ENCODE data around the gene GPC3.

DNA sequence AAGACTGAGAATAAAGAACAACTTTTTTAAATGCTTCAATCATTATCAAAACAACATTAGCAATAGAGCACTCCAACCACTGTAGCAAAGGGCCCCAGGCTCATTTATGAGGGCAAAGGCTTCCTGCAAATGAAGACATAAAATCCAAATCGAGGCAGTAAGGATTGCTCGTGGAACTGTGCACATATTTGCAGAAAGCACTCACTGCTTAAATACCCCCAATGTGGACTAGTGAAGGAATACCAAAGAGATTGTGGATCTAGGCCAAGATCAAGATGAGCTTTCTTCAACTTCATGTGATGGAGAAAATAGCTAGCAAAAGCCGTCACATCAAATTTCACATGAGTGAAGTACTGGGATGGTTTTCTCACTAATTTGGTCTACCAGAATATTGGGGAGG, 35.2 kb downstream of the GPC3 start:
- TF ChIP-seq, protein P1, sequence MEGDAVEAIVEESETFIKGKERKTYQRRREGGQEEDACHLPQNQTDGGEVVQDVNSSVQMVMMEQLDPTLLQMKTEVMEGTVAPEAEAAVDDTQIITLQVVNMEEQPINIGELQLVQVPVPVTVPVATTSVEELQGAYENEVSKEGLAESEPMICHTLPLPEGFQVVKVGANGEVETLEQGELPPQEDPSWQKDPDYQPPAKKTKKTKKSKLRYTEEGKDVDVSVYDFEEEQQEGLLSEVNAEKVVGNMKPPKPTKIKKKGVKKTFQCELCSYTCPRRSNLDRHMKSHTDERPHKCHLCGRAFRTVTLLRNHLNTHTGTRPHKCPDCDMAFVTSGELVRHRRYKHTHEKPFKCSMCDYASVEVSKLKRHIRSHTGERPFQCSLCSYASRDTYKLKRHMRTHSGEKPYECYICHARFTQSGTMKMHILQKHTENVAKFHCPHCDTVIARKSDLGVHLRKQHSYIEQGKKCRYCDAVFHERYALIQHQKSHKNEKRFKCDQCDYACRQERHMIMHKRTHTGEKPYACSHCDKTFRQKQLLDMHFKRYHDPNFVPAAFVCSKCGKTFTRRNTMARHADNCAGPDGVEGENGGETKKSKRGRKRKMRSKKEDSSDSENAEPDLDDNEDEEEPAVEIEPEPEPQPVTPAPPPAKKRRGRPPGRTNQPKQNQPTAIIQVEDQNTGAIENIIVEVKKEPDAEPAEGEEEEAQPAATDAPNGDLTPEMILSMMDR (IDR thresholded peaks at IDR 0.05), result no peak
- TF ChIP-seq POLR2A (IDR thresholded peaks at IDR 0.05), result no peak
